SHP77 treated with DMSO at 0.1 percent for 48 hours (cell line): ENCODE data around the gene NACC2.
"Not testable (repeated sequence)": the region's sequence is repeated elsewhere in the genome, so short reads cannot be mapped to it uniquely, and the experiment has no call there.

Experiments
- DNase-seq: peaks from one replicate; lab custom pipeline; 2025; lab: John Stamatoyannopoulos, UW

NACC2 gene

GRCh38 chr9:135975834-135976233 is 119.3 kb downstream of the NACC2 start:
- no peak for DNase-seq

DNA sequence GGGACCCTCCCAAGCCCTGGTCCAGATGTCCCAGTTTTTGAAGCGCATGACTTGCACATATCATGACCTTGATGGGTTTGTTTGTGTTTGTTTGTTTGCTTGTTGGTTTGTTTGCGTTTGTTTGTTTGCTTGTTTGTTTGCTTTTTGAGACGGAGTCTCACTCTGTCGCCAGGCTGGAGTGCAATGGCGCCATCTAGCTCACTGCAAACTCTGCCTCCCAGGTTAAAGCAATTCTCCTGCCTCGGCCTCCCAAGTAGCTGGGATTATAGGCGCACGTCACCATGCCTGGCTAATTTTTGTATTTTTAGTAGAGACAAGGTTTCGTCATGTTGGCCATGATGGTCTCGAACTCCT is 120.9 kb downstream of the NACC2 start:
- no peak for DNase-seq

DNA sequence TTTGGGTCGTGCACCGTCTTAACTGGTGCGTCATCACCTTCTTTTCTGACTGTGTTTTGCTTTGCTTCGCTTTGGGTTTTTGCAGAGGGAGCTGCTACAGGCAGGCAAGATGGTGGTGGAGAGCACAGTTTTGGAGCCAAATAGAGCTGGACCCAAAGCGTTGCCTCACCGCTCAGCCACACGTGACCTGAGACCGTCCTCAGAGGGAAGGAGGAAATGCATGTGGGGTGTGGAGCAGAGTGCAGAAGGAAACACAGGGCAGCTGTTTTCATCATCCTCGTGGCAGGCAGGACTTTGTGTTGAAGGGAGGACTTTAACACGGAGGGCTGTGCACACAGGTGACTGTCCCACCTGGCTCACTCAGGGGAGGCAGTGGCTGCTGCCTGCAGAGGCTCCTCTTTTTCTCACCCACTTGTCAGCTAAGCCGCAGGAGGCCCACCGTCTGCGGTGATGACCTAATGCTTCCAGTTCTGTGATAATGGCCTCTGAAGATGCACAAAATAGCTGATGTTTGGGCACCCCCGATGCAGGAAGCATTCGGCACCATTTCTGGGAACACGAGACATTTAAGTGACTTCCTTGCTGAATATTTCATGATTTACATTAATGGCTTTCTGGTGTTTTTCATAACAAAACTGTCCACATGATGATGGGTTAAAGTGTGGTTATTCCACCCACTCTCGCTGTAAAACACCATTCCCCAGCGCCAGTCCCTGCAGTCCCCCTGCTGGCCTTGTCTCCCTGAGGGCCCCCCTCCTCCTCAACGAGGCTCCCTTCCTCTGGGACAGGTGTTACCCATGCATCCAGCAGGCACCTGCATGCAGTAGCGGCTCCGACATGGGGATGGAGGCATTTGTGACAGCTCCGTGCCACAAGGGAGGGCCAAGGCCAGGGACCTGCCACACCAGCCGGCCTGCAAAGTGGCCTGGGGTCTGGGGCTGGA is 121.5 kb downstream of the NACC2 start:
- DNase-seq, result no peak

- no peak for DNase-seq
Measured at GRCh38 chr9:135971892-135972291, 123.2 kb downstream of the NACC2 start.

DNA sequence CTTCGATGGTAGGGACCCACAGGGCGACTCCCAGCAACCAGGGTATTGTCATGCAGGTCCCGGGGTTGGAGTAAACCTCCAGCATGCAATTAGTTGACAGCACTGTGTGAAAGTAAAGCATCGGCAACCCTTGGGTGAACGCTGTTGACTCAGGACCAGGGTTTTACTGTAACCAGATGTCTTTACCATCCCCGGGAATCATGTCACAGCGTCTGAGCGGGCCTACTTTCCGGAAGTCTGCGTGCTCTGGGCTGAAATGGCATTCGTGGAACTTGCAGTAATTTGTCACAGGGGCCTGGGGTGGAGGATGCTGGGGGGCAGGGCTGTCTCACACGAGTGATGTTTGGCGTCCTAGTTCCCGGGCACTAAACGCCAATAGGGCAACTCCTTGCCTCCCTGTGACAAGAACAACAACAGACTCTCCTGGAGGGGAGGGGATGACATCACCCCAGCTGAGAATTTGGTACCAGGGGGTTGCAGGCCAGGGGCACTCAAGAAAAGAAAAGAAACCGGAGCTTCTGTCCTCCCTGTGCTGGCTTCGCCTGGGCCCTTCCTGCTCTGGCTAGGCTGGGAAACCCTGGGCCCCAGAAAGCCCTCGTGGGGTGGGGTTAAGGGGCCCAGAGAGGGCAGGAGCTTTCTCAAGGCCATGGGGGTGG is 123.8 kb downstream of the NACC2 start:
- DNase-seq, result no peak

GRCh38 chr9:135970128-135970815 is 124.8 kb downstream of the NACC2 start:
- DNase-seq, result no peak

- no peak for DNase-seq
Measured at GRCh38 chr9:135969064-135969683, 125.9 kb downstream of the NACC2 start.

- no peak for DNase-seq
Measured at GRCh38 chr9:135968601-135969000, 126.5 kb downstream of the NACC2 start.

DNA sequence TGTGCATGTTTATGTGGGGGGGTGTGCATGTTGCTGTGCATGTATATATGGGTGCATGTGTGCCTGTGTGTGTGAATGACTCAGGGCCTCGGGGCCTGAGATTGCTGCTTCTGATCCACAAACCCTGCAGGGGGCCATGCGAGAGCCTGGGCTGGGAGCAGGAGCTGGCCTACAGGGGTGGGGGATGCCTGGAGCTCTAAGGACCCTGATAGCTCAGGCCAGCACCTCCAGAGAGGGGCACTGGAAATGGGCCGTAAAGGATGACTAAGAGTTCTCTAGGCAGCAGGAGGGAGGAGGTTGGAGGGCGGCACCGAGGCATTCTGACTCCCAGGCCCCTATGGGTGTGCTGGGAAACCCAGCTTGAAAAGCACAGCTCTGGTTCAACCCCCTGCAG is 127.0 kb downstream of the NACC2 start:
- no peak for DNase-seq

GRCh38 chr9:135966916-135967260 is 128.2 kb downstream of the NACC2 start:
- DNase-seq, result not testable (repeated sequence)

GRCh38 chr9:135965124-135965756 is 129.8 kb downstream of the NACC2 start:
- no peak for DNase-seq

GRCh38 chr9:135963938-135964337 is 131.2 kb downstream of the NACC2 start:
- no peak for DNase-seq

GRCh38 chr9:135963338-135963737 is 131.8 kb downstream of the NACC2 start:
- DNase-seq, result no peak

DNA sequence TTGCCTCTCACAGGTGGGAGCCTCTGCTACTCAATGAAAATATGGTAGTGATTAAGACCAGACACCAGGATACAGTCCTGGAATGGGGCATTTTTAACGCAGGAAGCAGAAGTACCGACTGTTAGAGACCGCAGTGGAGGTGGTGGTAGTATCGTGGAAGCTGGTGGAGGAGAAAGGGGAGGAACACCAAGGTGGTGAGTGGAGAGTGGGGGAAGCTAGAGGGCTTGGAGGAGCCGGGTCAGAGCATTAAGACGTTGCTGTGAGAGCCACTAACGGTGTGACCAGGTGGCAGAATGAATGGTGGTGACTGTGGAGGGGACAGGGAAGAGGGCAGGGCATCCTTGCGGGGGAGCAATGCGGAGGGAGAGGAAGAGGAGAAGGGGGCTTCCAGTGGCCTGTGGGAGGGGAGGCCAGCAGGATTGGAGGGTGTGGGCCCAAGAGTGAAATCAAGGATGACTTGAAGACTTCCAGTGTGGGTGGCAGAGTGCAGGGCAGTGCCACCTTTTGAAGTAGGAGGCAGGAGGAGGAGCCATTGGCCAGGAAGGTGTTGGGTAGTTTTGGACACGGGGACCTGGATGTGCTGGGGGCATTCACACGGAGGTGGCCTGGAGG is 132.3 kb downstream of the NACC2 start:
- DNase-seq, result no peak

GRCh38 chr9:135961811-135962695 is 133.0 kb downstream of the NACC2 start:
- DNase-seq, result no peak

GRCh38 chr9:135961277-135961715 is 133.8 kb downstream of the NACC2 start, which contains the start of gene UBAC1:
TSS of gene UBAC1 (minus strand) at chr9:135961373. CDS start at chr9:135961162, 211 bp downstream.
- peak; percentile 75 for DNase-seq

- no peak for DNase-seq
Measured at GRCh38 chr9:135960411-135961276, 134.4 kb downstream of the NACC2 start.

DNA sequence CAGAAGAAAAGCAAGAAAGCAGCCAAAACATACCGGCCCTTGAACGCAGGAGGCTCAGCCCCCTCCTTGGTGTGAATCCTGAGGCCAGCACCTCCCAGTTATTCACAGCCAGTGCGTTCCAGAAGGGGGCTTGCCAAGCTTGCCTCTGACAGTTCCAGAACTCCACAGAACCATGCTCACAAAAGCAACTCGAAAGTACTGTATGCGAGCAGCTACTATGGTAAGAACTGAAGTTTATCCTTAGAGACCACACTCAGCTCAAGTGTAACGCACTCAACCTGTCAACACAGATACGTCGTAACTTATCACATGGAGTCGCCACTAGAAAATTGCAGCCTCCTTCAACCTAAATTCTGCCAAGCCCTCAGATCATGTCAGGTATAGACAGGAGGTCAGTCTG is 135.3 kb downstream of the NACC2 start:
- no peak for DNase-seq

DNA sequence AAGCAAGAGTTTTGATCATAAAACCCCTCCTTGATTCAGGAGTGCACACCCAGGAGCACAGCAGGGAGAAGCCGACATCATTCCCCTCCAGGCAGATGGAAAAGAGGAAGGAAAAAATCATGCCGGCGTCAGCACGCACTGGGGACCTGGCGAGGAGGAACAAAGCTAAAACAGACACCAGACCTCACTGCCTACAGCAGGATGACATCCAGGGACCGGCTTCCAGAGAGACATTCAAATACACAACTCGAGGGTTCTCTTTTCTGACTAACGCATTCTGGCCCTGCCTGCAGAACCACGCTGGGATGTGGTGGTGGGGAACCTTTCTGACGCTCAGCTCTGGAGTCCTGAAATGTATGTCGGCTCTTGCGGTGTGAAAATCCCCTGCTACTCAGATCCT is 136.6 kb downstream of the NACC2 start:
- DNase-seq, result no peak
